Hematopoietic multipotent progenitor cell treated with erythropoietin and hydrocortisone succinate and interleukin-3 and kit ligand, for 4 days (in vitro differentiated cells): Measurements from ENCODE around the gene RABGAP1L.

Experiments used
- DNase-seq: peaks from one replicate; pipeline ENCODE4 v3.0.0-alpha.2; 2015

RABGAP1L gene

DNA sequence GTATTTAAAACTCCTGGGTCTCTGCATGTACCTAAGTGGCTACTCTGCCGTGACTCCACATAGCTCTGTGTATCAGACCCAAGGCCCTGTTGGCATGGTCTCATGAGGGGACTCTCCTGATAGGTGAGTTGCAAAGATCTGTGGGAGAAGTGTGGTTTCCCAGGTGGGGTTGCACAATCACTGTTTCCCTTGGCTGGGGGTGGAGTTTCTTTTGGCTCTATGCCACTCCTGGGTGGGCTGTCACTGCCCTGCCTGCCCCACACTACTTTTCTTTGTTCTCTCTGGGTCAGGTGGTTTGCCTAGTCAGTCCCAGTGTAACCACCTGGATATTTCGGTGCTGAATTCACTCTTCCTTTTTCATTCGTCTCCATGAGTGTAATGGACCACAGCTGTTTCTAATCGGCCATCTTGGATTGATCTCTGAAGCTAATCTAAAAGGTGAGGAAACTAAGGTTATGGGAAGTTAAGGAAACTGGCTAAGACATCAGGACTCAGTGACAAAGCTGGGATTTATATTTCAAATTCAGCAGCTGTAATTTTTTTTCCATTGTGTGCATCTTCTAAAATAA is 743.3 kb downstream of the RABGAP1L start:
- no peak for DNase-seq

DNA sequence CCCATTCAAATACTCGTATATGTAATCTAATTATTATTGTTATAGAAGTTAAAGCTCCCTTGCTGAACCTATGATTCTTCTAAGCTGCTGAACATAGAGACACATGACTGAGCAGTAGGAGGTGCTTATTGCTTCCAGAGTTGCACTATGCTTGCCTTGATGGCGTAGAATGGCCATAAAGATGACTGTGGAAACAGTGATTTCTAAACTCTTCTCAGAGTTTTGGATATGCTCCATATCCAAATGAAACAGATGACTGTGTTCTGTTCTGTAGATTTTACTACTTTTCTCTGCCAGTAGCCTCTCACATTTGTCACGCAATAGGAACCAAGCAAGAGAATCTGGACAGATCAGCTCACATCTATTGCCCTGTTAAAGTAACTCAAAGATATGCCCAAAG is 752.3 kb downstream of the RABGAP1L start:
- no peak for DNase-seq

DNA sequence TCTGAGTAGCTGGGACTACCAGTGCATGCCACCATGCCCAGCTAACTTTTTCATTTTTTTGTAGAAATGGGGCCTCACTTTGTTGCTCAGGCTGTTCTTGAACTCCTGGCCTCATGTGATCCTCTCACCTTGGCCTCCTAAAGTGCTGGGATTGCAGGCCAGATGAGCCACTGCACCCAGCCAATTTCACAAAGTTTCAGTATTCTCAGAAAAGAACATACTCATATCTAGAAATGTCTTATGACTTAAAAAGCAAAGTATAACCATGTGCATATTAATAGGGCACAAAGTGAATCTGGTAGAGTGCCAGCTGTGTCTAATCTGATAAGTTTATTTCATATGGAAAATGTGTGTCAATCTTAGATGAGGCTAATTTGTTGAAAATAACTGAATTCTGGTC is 752.9 kb downstream of the RABGAP1L start:
- peak; percentile 49 for DNase-seq

DNA sequence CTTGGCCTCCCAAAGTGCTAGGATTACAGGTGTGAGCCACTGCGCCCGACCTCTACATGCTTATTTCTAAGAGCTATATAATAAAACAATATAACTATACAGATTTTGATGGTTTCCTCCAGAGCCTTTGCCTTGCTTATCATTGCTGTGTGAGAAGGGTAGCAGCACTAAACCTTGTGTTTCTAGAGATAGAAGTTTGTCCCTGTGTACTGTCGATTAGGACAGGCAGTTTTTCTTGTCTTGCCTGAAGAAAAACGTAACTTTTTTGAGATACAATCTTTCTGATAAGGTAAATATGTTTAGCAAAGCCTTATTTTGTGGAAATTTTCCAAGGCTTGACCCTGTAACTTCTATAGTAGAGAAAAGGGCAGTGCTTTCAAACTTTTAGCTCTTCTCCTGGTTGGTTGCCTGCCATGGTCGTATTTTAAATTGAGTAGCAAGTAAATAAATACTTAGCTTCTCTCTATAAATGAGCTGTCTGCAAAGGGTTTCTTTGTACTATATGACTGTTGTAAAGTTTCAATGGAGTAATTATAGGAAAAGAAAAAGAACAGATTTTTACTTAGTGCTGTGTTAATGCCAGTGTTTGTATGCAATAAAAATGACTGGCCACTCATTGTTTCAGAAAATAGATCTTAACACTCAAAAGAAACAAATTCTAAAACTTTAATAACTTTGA is 754.0 kb downstream of the RABGAP1L start:
- DNase-seq, result peak; percentile 16

DNA sequence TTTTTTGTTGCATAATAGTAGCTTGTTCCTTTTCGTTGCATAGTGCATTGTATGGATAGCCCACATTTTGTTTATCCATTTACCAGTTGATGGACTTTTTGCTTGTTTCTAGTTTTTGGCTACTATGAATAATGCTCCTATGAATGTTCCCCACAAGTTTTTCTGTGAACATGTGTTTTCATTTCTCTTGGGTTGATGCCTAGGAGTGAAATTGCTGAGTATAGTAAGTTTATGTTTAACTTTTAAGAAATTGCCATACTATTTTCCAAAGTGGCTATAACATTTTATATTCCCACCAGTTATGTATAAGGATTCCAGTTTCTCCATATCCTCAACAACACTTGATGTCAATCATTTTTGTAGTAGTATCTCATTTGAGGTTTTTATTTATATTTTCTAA is 755.7 kb downstream of the RABGAP1L start:
- no peak for DNase-seq

DNA sequence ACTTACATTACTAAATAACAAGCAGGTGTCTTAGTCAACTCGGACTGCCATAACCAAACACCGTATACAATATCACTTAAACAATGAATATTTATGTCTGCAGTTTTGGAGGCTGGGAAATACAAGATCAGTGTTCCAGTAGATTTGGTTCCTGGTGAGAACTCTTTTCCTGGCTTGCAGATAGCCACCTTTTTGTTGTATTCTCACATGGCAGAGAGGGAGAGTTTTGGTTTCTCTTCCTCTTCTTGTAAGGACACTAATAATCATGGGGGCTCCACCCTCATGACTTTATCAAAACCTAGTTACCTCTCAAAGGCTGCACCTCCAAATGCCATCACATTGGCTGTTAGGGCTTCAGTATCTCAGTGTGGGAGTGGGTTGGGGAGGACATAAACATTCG is 757.5 kb downstream of the RABGAP1L start:
- no peak for DNase-seq

DNA sequence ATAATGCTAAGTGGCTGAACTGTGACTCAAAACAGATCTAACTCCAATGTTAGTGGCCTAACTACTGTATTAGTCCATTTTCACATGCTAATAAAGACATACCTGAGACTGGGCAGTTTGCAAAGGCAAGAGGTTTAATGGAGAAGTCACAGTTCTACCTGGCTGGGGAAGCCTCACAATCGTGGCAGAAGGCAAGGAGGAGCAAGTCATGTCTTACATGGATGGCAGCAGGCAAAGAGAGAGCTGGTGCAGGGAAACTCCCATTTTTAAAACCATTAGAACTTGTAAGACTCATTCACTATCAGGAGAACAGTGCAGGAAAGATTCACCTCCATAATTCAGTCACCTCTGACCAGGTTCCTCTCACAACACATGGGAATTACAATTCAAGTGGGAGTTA is 760.8 kb downstream of the RABGAP1L start:
- DNase-seq, result no peak

DNA sequence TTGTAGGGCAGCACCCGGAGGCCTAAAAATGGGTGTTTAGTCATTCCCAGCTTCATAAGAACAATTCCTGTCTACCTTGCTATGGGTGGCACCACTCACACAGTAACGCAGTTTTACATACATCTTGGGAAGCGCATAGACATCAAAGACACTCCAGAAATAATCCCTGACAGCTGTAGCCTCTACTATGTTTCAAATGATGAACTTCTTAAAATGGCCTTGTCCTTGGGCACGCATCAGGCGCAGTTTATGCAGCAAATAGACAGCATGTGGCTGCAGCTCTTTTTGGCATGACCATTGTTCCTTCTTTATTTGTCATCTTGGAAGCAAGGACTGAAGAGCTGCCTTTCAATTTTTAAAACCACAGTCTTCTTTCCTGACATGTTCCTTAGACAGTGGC is 762.8 kb downstream of the RABGAP1L start:
- no peak for DNase-seq

DNA sequence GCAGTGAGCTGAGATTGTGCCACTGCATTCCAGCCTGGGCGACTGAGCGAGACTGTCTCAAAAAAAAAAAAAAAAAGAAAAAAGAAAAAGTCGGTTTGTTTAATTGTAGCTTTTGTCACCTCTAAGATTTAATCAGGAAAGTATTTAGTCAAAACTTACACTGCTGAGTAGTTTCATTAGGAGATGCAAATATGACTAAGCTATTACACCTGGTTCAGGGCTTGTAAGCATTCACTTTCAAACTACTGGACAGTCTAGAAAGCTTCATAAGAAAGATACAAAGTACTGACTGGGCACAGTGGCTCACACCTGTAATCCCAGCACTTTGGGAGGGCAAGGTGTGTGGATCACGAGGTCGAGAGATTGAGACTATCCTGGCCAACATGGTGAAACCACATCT is 764.5 kb downstream of the RABGAP1L start:
- DNase-seq, result no peak

DNA sequence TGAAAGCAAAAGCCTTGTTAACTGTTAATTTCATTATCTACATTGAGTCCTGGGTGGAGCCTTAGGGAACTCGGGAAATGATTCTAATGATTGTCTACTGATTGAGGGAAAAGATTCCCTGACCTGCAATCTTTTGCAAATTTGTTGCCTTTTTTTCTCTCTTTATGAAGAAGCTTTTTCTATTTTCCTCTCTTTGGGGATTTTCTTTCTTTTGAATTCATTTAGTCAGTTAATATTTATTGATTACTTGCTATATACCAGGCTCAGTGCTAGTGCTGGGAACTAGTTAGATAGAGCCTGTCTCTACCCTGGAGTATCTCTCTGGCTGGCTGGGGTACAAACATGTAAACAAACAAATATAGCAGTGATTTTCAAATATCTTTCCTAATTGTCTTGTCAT is 769.2 kb downstream of the RABGAP1L start:
- DNase-seq, result no peak

DNA sequence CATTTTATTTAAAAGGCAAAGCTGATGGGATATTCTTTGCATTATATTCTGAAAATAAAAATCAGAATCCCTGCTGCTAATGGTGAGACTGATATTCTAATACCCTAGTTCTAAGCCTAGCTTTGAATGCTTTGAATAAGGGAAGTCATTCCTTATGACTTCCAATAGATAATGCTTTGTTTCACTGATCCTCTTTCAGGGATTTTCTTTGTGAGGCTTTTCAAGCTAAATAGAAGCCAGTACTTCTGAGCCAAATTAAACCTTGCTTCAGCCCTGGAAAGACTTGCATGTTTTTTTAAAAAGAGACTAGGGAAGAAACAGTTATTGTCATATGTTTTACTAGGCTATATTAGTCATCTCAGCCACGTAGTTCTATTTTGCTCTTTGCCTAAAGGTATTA is 771.9 kb downstream of the RABGAP1L start:
- no peak for DNase-seq

DNA sequence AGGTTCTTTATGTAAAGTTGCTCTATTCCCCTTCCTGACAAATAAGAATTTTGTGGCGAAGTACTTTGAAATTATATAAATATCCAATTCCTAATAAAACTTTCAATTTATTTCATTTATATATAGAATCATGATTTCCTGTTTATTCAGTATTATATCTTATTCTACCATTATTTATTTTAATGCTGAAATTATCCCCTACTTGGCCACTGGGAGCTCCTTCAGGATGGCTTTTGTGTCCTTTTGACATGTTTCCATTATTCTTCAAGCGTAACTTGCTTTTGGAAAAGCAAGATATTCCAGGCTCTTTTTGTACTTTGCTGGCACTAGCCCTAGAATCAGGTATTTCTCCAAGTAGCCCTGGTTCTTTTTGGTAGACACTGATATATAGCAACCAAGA is 773.3 kb downstream of the RABGAP1L start:
- DNase-seq, result no peak

DNA sequence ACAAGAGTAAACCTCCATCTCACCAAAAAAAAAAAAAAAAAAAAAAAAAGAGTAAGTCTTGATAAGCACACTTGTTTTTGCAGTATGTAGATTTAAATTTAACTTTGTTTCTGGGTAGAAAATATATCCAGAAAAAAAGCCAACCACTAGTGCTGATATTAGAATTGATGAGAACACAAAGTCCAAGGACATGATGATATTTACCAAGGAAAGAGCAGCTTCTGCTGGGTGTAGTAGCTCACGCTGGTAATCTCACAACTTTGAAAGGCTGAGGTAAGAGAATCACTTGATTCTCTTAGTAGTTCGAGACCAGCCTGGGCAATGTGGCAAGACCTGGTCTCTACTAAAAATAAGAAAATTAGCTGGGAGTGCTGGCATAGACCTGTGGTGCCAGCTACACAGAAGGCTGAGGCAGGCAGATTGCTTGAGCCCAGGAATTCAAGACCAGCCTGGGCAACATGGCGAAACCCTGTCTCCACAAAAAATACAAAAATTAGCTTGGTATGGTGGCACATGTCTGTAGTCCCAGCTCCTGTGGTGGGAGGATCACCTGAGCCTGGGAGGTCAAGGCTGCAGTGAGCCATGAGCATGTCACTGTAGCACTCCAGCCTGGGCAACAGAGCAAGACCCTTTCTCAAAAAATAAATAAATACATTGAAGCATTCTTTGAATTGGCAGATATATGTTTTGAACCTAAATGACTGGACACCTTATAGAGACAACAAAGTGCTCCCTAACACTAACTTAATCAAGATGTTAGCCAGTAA is 776.8 kb downstream of the RABGAP1L start:
- DNase-seq, result no peak

DNA sequence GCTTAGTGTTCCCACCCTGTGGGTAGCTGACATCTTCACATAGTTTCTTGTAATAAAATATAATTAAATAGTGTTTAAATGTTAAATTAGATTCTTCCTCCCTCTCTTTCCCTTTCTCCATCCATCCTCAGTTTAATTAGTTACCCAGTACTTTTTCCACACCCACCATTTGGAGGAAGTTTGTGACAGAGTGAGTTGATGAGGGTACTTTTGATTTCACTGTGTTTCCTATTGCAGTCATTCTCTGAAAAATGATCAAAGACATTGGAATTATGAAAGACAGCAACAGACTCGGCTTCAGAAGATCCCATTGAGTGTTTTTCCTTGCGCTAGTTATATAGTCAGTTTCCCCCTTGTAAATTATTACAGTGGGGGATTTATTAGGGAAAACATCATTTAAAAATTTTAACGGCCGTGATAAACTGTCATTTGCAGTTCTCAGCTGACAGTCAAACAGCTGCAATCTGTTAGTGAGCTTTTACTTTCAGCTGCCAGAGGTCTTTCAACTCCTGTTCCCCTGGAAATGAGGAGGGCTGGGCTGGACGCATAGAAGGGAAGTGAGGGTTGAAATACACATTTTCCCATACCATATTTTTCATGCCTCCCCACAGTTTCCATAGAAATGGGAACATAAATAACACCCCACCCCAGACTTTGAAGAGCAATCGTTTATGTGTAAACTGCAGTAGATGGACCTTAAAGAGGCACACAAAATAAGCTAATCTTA is 779.1 kb downstream of the RABGAP1L start:
- peak; percentile 32 for DNase-seq

DNA sequence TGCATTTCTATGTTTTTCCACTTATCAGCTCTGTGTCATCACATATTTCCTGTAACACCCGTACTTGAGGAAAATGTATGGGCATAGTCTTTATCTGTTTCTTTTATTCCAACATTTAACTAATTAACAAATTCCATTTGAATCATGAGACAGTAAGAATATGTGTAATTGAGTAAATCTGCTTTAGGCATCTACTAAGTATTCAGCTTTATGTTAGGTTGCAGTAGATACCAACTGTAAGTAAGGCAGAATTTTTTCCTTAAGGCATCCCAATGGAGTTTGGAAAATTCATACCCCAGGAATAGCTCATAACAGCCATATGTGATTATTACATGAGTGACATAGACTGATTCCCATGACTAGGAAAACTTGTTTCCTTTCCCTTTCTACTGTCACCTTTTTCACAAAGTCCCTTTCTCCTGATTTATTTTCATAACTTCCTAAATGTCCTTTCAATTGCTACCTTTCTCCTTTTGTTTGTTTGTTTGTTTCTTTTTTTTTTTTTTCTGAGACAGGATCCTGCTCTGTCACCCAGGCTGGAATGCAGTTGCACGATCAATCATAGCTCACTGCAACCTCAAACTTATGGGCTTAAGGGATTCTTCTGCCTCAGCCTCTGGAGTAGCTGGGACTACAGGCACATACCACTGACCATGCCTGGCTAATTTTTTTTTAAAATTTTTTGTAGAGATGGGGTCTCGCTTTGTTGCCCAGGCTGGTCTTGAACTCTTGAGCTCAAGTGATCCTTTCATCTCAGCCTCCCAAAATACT is 780.6 kb downstream of the RABGAP1L start:
- no peak for DNase-seq

DNA sequence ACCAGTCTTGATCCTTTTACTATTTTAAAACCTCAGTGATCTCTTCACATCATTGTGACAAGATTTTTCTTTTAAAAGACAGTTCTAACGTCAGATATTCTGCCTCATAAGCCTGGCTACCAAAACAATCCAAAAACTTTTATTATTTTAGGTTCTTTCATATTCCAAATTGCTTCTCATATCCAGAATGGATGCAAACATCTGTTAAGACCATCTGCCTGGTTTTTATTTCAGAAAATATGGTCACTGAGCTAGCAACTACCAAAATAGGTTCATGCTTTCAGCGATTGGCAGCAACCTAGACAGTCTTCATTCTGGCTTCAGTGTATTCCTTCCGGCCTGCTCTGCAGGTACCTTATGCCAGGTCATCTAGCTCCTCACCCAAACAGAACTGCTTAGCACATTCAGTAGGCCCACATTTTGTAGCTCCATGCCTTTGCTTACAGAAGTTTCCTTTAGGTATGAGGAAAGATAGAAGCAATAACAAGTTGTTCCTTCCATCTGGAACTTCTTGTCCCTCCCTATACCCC is 781.4 kb downstream of the RABGAP1L start:
- DNase-seq, result no peak

DNA sequence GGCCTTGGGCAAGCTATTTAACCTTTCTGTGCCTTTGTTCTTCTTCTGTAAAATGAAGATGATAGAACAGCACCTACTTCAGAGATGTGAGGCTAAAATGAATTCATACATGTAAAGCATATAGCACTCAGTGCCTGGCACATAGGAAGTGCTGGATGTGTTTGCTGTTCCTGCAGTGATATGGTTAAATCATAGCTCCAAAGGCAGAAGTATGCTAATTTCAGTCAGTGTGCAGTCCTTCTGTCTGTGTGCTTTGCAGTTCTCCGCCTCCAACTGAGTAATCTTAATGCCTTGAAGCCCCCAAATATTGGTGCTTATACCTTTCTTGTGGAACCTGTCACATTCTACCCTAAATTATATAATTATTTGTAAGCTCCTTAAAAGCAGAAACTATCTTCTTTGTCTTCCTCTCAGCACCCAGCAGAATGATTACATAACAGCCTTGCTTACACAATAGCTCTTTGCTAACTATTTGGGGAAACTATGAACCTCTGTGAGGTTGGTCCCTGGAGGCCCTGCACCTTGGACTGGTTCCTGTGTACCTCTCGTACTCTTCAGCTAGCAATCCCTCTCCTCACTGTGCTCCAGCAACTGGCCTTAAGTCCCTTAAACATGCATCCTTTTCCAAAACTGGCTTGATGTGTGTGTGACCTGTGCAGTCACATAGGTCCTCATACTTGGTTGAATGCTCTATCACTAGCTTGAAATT is 783.4 kb downstream of the RABGAP1L start:
- DNase-seq, result peak; percentile 78

DNA sequence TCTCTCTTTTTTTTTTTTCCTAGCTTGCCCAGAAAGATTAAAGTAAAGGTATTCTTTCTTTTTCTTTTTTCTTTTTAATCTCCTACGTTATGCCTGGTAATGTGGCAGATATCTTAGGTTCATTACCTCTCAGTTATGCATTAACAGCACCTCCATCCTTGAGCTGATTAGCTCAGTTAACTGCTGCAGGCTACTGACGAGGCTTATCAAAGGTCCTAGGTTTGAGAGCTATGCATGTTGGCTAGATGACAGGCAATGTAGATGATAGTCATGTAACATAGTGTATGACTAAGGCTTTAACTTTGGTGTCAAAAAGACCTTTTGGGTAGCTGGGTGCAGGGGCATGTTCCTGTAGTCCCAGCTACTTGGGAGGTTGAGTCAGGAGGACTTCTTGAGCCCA is 786.7 kb downstream of the RABGAP1L start:
- peak; percentile 54 for DNase-seq

DNA sequence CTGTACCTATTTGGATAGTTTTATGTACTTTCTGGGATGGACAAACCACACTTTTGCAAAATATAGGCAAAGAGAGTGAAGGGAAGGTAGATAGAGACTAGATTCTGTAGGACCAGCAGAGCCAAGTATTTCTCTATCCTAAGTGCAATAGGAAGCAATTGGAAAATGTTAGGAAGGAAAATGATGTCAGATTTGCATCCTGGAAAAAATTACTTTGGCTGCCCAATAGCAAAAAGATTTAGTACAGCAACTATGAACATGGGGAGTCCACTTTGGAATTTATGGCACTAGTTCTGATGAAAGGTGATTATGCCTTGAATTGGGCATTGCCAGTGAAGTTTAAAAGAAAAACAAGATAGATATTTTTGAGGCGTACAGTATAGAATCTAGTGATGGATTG is 789.7 kb downstream of the RABGAP1L start:
- DNase-seq, result no peak

DNA sequence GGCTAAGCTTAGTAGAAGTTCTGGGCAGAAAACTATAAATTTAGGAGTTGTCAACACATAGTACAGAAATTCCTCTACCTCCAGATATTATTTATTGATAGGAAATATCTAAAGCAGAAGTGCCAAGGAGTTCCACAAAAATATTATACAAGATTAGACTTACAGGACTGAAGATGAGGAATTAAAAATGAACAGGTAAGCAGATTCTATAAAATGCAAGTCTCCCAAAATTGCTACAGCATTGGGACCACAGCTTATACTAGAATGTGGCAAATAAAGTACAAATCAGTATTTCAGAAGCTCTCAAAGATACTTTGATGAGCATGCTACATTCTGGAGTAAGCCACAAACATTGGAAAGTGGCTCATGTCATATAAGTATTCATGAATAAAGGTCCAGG is 790.3 kb downstream of the RABGAP1L start:
- DNase-seq, result no peak

DNA sequence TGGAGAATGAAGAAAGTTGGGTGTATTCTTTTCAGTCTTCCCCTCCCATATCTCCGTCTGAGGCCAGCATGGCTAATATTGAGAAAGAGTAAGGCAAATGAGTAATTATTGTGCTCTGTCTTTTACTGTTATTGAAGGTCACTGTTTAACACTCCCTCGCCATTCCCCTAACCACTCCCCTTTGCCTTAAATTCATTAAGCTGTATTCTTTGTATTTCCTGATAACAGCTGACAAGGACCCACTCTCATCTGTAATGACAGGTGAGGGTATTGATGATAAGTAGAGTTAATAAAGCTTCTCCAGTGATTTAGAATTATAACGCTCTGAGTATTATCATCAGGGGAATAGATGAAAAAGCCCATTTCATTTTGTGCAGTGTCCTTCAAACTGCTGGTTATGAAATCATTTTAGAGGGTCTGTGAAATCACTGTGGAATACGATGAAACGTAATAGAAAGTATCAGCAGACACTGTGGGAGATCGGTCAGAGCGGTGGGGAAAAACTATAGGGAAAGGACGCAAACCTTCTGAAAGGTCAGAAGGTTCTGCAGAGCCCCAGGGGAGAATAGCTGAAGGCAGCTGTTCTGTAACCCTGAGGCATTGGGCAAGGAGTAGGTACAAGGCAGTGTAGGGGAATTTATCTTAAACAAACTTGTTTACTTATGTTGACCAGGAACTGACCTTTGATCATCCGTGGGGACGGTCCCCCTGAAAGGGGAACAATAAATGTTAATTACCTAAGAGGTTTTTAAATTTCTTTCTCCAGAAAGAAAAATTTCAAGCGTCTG is 794.2 kb downstream of the RABGAP1L start:
- no peak for DNase-seq
